ENCODE results near the gene S100A12. TPM values are rescaled to one million over a fixed set of nuclear protein-coding genes. Genes with fewer than 3 reads are reported as not detected.

Gene S100A12
- total RNA-seq, 1 experiment from 2014 or later, result not detected

GRCh38 chr1:153397051-153397923 lies 21.9 kb upstream of the S100A12 start:
- POLR2A ChIA-PET, result interaction anchor here (1.7 to 6.7 kb wide), 2 partner anchors 22 to 96 kb away, joined by 3 to 44 read pairs; partner anchors contain the start of gene S100A12
- H3K9me3 Mint-ChIP-seq (ENCODE audit: unreplicated experiment), result no peaks in the 10 kb centered on the region
- intact Hi-C loops (cut with micrococcal nuclease), result no loop called here
- no peak overlapping the region for H3K4me3 Mint-ChIP-seq (ENCODE audit: unreplicated experiment)
- no TSS peak for BruUV-seq (replicated peaks)
- peaks cover 23% of the 10 kb centered on the region for H3K27me3 Mint-ChIP-seq (ENCODE audit: insufficient read depth, unreplicated experiment)
- DNase-seq (ENCODE audit: unreplicated experiment), result no peak
- no peak for TF ChIP-seq CTCF (IDR thresholded peaks at IDR 0.05; ENCODE audit: unreplicated experiment)
- no peaks in the 10 kb centered on the region for H3K36me3 Mint-ChIP-seq (ENCODE audit: insufficient read depth, unreplicated experiment)
- H3K27ac Mint-ChIP-seq (ENCODE audit: low read depth, unreplicated experiment), result no peak overlapping the region
- CTCF ChIA-PET, result interaction anchor here (0.6 to 9.3 kb wide), 5 partner anchors 40 to 839 kb away, joined by 3 to 92 read pairs (median 5); no protein-coding TSS in a partner anchor
- H3K4me1 Mint-ChIP-seq (ENCODE audit: insufficient read depth, unreplicated experiment), result peaks cover 30% of the 10 kb centered on the region

GRCh38 chr1:153396461-153396860 lies 21.0 kb upstream of the S100A12 start:
- CTCF ChIA-PET, result interaction anchor here (0.5 to 9.3 kb wide), 6 partner anchors 15 to 98 kb away, joined by 3 to 92 read pairs (median 4); no protein-coding TSS in a partner anchor
- TF ChIP-seq CTCF (IDR thresholded peaks at IDR 0.05; ENCODE audit: unreplicated experiment), result no peak

GRCh38 chr1:153395776-153396175 lies 20.4 kb upstream of the S100A12 start:
- Mint-ChIP-seq H3K4me3 (ENCODE audit: unreplicated experiment) (peak overlapping the region; percentile 9), H3K9me3 (ENCODE audit: unreplicated experiment) (no peaks in the 10 kb centered on the region), H3K27me3 (ENCODE audit: insufficient read depth, unreplicated experiment) (peaks cover 12% of the 10 kb centered on the region), H3K27ac (ENCODE audit: low read depth, unreplicated experiment) (peak overlapping the region; percentile 1), H3K4me1 (ENCODE audit: insufficient read depth, unreplicated experiment) (peaks cover 41% of the 10 kb centered on the region), H3K36me3 (ENCODE audit: insufficient read depth, unreplicated experiment) (no peaks in the 10 kb centered on the region)
- TF ChIP-seq CTCF (IDR thresholded peaks at IDR 0.05; ENCODE audit: unreplicated experiment), result no peak
- DNase-seq (ENCODE audit: unreplicated experiment), result no peak
- CTCF ChIA-PET, result interaction anchor here (0.5 to 9.3 kb wide), 7 partner anchors 16 to 177 kb away, joined by 3 to 92 read pairs (median 4); no protein-coding TSS in a partner anchor
- intact Hi-C loops (cut with micrococcal nuclease), result no loop called here
- POLR2A ChIA-PET, result interaction anchor here (0.6 to 6.7 kb wide), 14 partner anchors 9 to 883 kb away, joined by 3 to 44 read pairs (median 3); partner anchors contain the start of genes S100A12 and S100A9
- BruUV-seq (replicated peaks), result no TSS peak

More at GRCh38 chr1:153396461-153396860, 21.0 kb upstream of the S100A12 start:
- intact Hi-C loops (cut with micrococcal nuclease), result no loop called here
- H3K9me3 Mint-ChIP-seq (ENCODE audit: unreplicated experiment), result no peaks in the 10 kb centered on the region
- peaks cover 14% of the 10 kb centered on the region for H3K27me3 Mint-ChIP-seq (ENCODE audit: insufficient read depth, unreplicated experiment)
- no peak for DNase-seq (ENCODE audit: unreplicated experiment)
- no TSS peak for BruUV-seq (replicated peaks)
- peaks cover 34% of the 10 kb centered on the region for H3K4me1 Mint-ChIP-seq (ENCODE audit: insufficient read depth, unreplicated experiment)
- no peaks in the 10 kb centered on the region for H3K36me3 Mint-ChIP-seq (ENCODE audit: insufficient read depth, unreplicated experiment)
- POLR2A ChIA-PET, result interaction anchor here (1.7 to 6.7 kb wide), 4 partner anchors 11 to 97 kb away, joined by 3 to 44 read pairs (median 18); partner anchors contain the start of genes S100A12 and S100A9
- no peak overlapping the region for H3K4me3 Mint-ChIP-seq (ENCODE audit: unreplicated experiment)
- H3K27ac Mint-ChIP-seq (ENCODE audit: low read depth, unreplicated experiment), result no peak overlapping the region

- no peaks in the 10 kb centered on the region for H3K9me3 Mint-ChIP-seq (ENCODE audit: unreplicated experiment)
- POLR2A ChIA-PET, result interaction anchor here (0.6 to 6.7 kb wide), 16 partner anchors 9 to 883 kb away, joined by 3 to 44 read pairs (median 3); partner anchors contain the start of genes S100A12, S100A6 and S100A9
- intact Hi-C loops (cut with micrococcal nuclease), result no loop called here
Measured at GRCh38 chr1:153395136-153395685, 19.8 kb upstream of the S100A12 start.

More at GRCh38 chr1:153395136-153395685, 19.8 kb upstream of the S100A12 start:
- no peak for TF ChIP-seq CTCF (IDR thresholded peaks at IDR 0.05; ENCODE audit: unreplicated experiment)
- CTCF ChIA-PET, result interaction anchor here (1.0 to 9.3 kb wide), 8 partner anchors 10 to 177 kb away, joined by 3 to 92 read pairs (median 4); no protein-coding TSS in a partner anchor
- peaks cover 11% of the 10 kb centered on the region for H3K27me3 Mint-ChIP-seq (ENCODE audit: insufficient read depth, unreplicated experiment)
- H3K27ac Mint-ChIP-seq (ENCODE audit: low read depth, unreplicated experiment), result peak overlapping the region; percentile 1
- no TSS peak for BruUV-seq (replicated peaks)
- DNase-seq (ENCODE audit: unreplicated experiment), result peak; percentile 95
- peaks cover 45% of the 10 kb centered on the region for H3K4me1 Mint-ChIP-seq (ENCODE audit: insufficient read depth, unreplicated experiment)
- H3K36me3 Mint-ChIP-seq (ENCODE audit: insufficient read depth, unreplicated experiment), result no peaks in the 10 kb centered on the region
- H3K4me3 Mint-ChIP-seq (ENCODE audit: unreplicated experiment), result peak overlapping the region; percentile 9
